SK-N-SH treated with all-trans-retinoic acid at 6 μM for 48 hours (cell line): ENCODE results near the gene DCLK1.
A peak's percentile ranks its signal among the peaks of the same experiment; 100 is the strongest.

Experiments
- ATAC-seq: fragments of 200-7000 bp; cut with Tn5 transposase; 3 replicates; pipeline ENCODE4 v1.9.1; 2020; ENCODE audit warnings: mild to moderate bottlenecking, moderate library complexity
- ARNTL ChIP-seq: fragments of 450-650 bp; formaldehyde crosslinking; IDR thresholded peaks from 2 replicates; pipeline ENCODE4 v1.5.0; 2020; ENCODE audit warnings: low read depth, mild to moderate bottlenecking, moderate library complexity, borderline replicate concordance
- BACH2 ChIP-seq: fragments of 250-450 bp; sonication (Bioruptor Pico); IDR thresholded peaks from 2 replicates; pipeline ENCODE4 v1.9.0; 2021; ENCODE audit warnings: mild to moderate bottlenecking, borderline replicate concordance
- CSDC2 ChIP-seq: fragments of 250-450 bp; sonication (Bioruptor Pico); IDR thresholded peaks from 2 replicates; pipeline ENCODE4 v1.5.0; 2020; ENCODE audit warnings: mild to moderate bottlenecking, moderate library complexity
- CSRNP3 ChIP-seq: fragments of 250-450 bp; sonication (Bioruptor Pico); IDR thresholded peaks from 2 replicates; pipeline ENCODE4 v1.5.1; 2021; ENCODE audit warnings: mild to moderate bottlenecking, moderate library complexity
- ESRRG ChIP-seq: fragments of 250-450 bp; sonication (Bioruptor Pico); IDR thresholded peaks from 2 replicates; pipeline ENCODE4 v1.6.1; 2021; ENCODE audit warnings: mild to moderate bottlenecking
- GLIS3 ChIP-seq: fragments of 250-450 bp; sonication (Bioruptor Pico); IDR thresholded peaks from 2 replicates; pipeline ENCODE4 v1.5.0; 2020; ENCODE audit warnings: mild to moderate bottlenecking, moderate library complexity
- PATZ1 ChIP-seq: fragments of 250-450 bp; sonication (Bioruptor Pico); IDR thresholded peaks from 2 replicates; pipeline ENCODE4 v1.8.0; 2020; ENCODE audit warnings: mild to moderate bottlenecking, moderate library complexity, borderline replicate concordance
- POU6F1 ChIP-seq: fragments of 250-450 bp; sonication (Bioruptor Pico); IDR thresholded peaks from 2 replicates; pipeline ENCODE4 v1.8.0; 2021; ENCODE audit warnings: low read depth, mild to moderate bottlenecking, moderate library complexity, borderline replicate concordance
- PPARA ChIP-seq: fragments of 250-450 bp; sonication (Bioruptor Pico); IDR thresholded peaks from 2 replicates; pipeline ENCODE4 v1.5.0; 2020; ENCODE audit warnings: mild to moderate bottlenecking, borderline replicate concordance
- RARB ChIP-seq: fragments of 250-450 bp; sonication (Bioruptor Pico); IDR thresholded peaks from 2 replicates; pipeline ENCODE4 v1.8.0; 2021; ENCODE audit warnings: mild to moderate bottlenecking, moderate library complexity
- TCF4 ChIP-seq: fragments of 250-450 bp; sonication (Bioruptor Pico); IDR thresholded peaks from 2 replicates; pipeline ENCODE4 v1.8.0; 2021; ENCODE audit warnings: mild to moderate bottlenecking, moderate library complexity, borderline replicate concordance
- TSHZ2 ChIP-seq: fragments of 250-450 bp; sonication (Bioruptor Pico); IDR thresholded peaks from 2 replicates; pipeline ENCODE4 v1.5.0; 2020; ENCODE audit warnings: mild to moderate bottlenecking, moderate library complexity
- ZFP3 ChIP-seq: fragments of 250-450 bp; sonication (Bioruptor Pico); IDR thresholded peaks from 2 replicates; pipeline ENCODE4 v1.5.0; 2020; ENCODE audit warnings: mild to moderate bottlenecking, moderate library complexity
- ZFP30 ChIP-seq: fragments of 450-650 bp; formaldehyde crosslinking; IDR thresholded peaks from 2 replicates; pipeline ENCODE4 v1.5.0; 2022; ENCODE audit warnings: mild to moderate bottlenecking, moderate library complexity
- ZNF70 ChIP-seq: fragments of 450-650 bp; formaldehyde crosslinking; IDR thresholded peaks from 2 replicates; pipeline ENCODE4 v1.5.0; 2020; ENCODE audit warnings: mild to moderate bottlenecking, moderate library complexity

Gene DCLK1

GRCh38 chr13:36157480-36157879 is 26.3 kb upstream of the DCLK1 start:
- TF ChIP-seq TCF4 (CRISPR knock-in tag) = no peak
- TF ChIP-seq TSHZ2 = no peak
- TF ChIP-seq PATZ1 (CRISPR knock-in tag) = no peak
- TF ChIP-seq GLIS3 = no peak
- no peak for TF ChIP-seq ZFP3 (CRISPR knock-in tag)
- TF ChIP-seq ZFP30 = no peak
- TF ChIP-seq PPARA = no peak
- no peak for TF ChIP-seq BACH2
- no peak for ATAC-seq

- ATAC-seq = peak; percentile 80
- no peak for TF ChIP-seq GLIS3
- no peak for TF ChIP-seq PATZ1 (CRISPR knock-in tag)
Measured at GRCh38 chr13:36154567-36155291, 23.5 kb upstream of the DCLK1 start.

- TF ChIP-seq BACH2 (no peak), PATZ1 (CRISPR knock-in tag) (no peak), POU6F1 (CRISPR knock-in tag) (no peak), ZFP3 (CRISPR knock-in tag) (no peak), ESRRG (CRISPR knock-in tag) (no peak), CSRNP3 (no peak), ZNF70 (CRISPR knock-in tag) (no peak), ARNTL (CRISPR knock-in tag) (no peak), GLIS3 (no peak), TSHZ2 (no peak), CSDC2 (CRISPR knock-in tag) (no peak), RARB (no peak)
- no peak for ATAC-seq
Measured at GRCh38 chr13:36151591-36151990, 20.4 kb upstream of the DCLK1 start.
